Psoas muscle (tissue), 8 donors: ENCODE results near the gene MGP. TPM values are rescaled to one million over a fixed set of nuclear protein-coding genes. Genes with fewer than 3 reads are reported as not detected.

Experiments used
- ATAC-seq, 4 donors: fragments of 200-7000 bp; cut with Tn5 transposase; one replicate each; pipeline ENCODE4 v1.9.1; 2020; ENCODE audit warnings: moderate library complexity in 3 of 4, mild to moderate bottlenecking in 2 of 4
- DNase-seq, 2 donors: peaks; one replicate each; pipeline ENCODE4 v3.0.0-alpha.2; 2020
- H3K27ac ChIP-seq: fragments of 200-600 bp; one replicate; pipeline ENCODE4 v1.8.0; 2022
- H3K27me3 ChIP-seq, 3 donors: fragments of 200-600 bp in 1 of 3; one replicate each; pipeline versions ENCODE4 v1.6.1 to v1.8.0; 2013 to 2022; ENCODE audit warnings: low read length in 2 of 3, mild to moderate bottlenecking in 2 of 3, moderate library complexity in 1 of 3; ENCODE audit not compliant: insufficient read depth in 3 of 3
- H3K36me3 ChIP-seq, 2 donors: fragments of 200-600 bp in 1 of 2; one replicate each; pipeline versions ENCODE4 v1.6.1 to v1.8.0; 2013 to 2022; ENCODE audit warnings: low read depth in 1 of 2, mild to moderate bottlenecking in 1 of 2, moderate library complexity in 1 of 2; ENCODE audit not compliant: insufficient read depth in 1 of 2
- H3K4me1 ChIP-seq: fragments of 200-600 bp; one replicate; pipeline ENCODE4 v1.8.0; 2022
- H3K4me3 ChIP-seq: fragments of 200-600 bp; one replicate; pipeline ENCODE4 v1.8.0; 2022; ENCODE audit warnings: mild to moderate bottlenecking
- H3K9me3 ChIP-seq: fragments of 200-600 bp; one replicate; pipeline ENCODE4 v1.8.0; 2022
- CTCF ChIP-seq: fragments of 200-600 bp; IDR thresholded peaks from one replicate; pipeline ENCODE4 v1.8.0; 2022; ENCODE audit warnings: antibody characterized with exemption
- WGBS, 3 donors: extraction: QIAGEN DNeasy Blood & Tissue Kit; methylation state at CpG; one replicate each; pipeline versions ENCODE4 v1.1.6 to v1.1.7; 2013; 5-methylcytosine and 5-hydroxymethylcytosine counted together
- intact Hi-C, 2 donors: fragments of 100-400 bp; cut with DNase I; formaldehyde crosslinking; loops; one replicate each; pipeline versions ENCODE4 v1.11.0 to v1.14.2; 2022
- polyA plus RNA-seq, 3 donors: library from polyadenylated mRNA; stranded (reverse); fragments of 200-250 nt; gene quantifications; one replicate each; pipeline ENCODE4 v1.2.3, GENCODE V29; 2013
- total RNA-seq, 4 donors: library from RNA; stranded (reverse); fragmentation: NEBNext Ultra II Directional in 2 of 4; extraction: Animal tissue kit (Norgen Biotek cat#: 25700) in 2 of 4; gene quantifications; one replicate each; pipeline versions ENCODE4 v1.2.1 to v1.2.4, GENCODE V29; 2021 to 2023
- donor health status: healthy with polysubstance abuse.
- donor health status: DM: no; HTN: no; CAD: no; lungs with moderate emphysema.
- donor health status: Bipolar disorder and iron deficiency.
- donor health status: healthy.
- donor health status: DM: yes; HTN: yes; CAD: no.
- donor health status: DM: no; HTN: no; CAD: no.
- donor health status: DM: no; HTN: no; CAD: no.
- donor health status: DM: yes; HTN: yes; CAD: no.

The MGP gene
- total and polyA plus RNA-seq, 7 donors: 57.3 to 159 (median 79.1) TPM

- Histone ChIP-seq H3K4me1 (peaks cover 30% of the 10 kb centered on the region), H3K27ac (no peak overlapping the region)
These were observed 41.3 kb downstream of the MGP start for GRCh38 chr12:14844401-14844800.

GRCh38 chr12:14843425-14843887 lies 42.2 kb downstream of the MGP start, which contains the start of gene ART4:
Gene ART4 (minus strand): TSS chr12:14843526. CDS start chr12:14843113, 413 bp downstream.
- WGBS, 3 donors: 76 to 77% (median 76%) methylated on average over 10 of the region's 10 CpGs

More at GRCh38 chr12:14844401-14844800, 41.3 kb downstream of the MGP start:
- no peaks in the 10 kb centered on the region for H3K36me3 ChIP-seq
- no peaks in the 10 kb centered on the region for H3K27me3 ChIP-seq
- no peaks in the 10 kb centered on the region for H3K9me3 ChIP-seq
- no peak for DNase-seq
- no peak overlapping the region for H3K4me3 ChIP-seq
- intact Hi-C loops: loop anchor here (2.0 to 10.0 kb wide), 5 partner anchors 150 to 680 kb away; partner anchors contain the start of gene RERG (in 1 of the 2)
- no peak for ATAC-seq
- TF ChIP-seq CTCF: no peak

GRCh38 chr12:14842315-14842714 lies 43.3 kb downstream of the MGP start:
- Histone ChIP-seq H3K9me3 (no peaks in the 10 kb centered on the region), H3K36me3 (no peaks in the 10 kb centered on the region), H3K27ac (peak overlapping the region; percentile 47), H3K27me3 (no peaks in the 10 kb centered on the region), H3K4me3 (no peak overlapping the region), H3K4me1 (peaks cover 30% of the 10 kb centered on the region)
- ATAC-seq (no peak), DNase-seq (no peak)
- intact Hi-C loops: loop anchor here (5.0 to 10.0 kb wide), 4 partner anchors 372 to 682 kb away; partner anchors contain the start of gene RERG (in 1 of the 2)
- no peak for TF ChIP-seq CTCF
- 64 to 69% (median 68%) methylated on average over 3 of the region's 3 CpGs for WGBS, 3 donors

More at GRCh38 chr12:14843425-14843887, 42.2 kb downstream of the MGP start, which contains the start of gene ART4:
- TF ChIP-seq CTCF: no peak
- peak within 1 kb of the TSS; percentile 47 for H3K27ac ChIP-seq
- no peaks in the 10 kb centered on the region for H3K9me3 ChIP-seq
- ATAC-seq (no peak), DNase-seq (peak in 1 of 2 donors; percentile 15)
- peaks cover 30% of the 10 kb centered on the region for H3K4me1 ChIP-seq
- intact Hi-C loops: loop anchor here (5.0 to 10.0 kb wide), 4 partner anchors 371 to 681 kb away; partner anchors contain the start of gene RERG (in 1 of the 2)
- no peak within 1 kb of the TSS for H3K4me3 ChIP-seq
- H3K27me3 ChIP-seq: no peaks in the 10 kb centered on the region
- no peaks in the 10 kb centered on the region for H3K36me3 ChIP-seq

- Histone ChIP-seq H3K4me3 (no peak overlapping the region), H3K4me1 (peaks cover 29% of the 10 kb centered on the region), H3K27me3 (no peaks in the 10 kb centered on the region), H3K9me3 (no peaks in the 10 kb centered on the region), H3K36me3 (no peaks in the 10 kb centered on the region), H3K27ac (peak overlapping the region; percentile 47)
- 6 to 7% (median 6%) methylated on average over 3 of the region's 3 CpGs for WGBS, 3 donors
- intact Hi-C loops: loop anchor here (5.0 to 10.0 kb wide), 4 partner anchors 373 to 683 kb away; partner anchors contain the start of gene RERG (in 1 of the 2)
- TF ChIP-seq CTCF: no peak
- ATAC-seq: peak; percentile 73 to 94 (median 88)
- peak; percentile 39 to 78 for DNase-seq
These were observed 43.9 kb downstream of the MGP start for GRCh38 chr12:14841761-14842160.
